DMS53 treated with DMSO at 0.1 percent for 48 hours (cell line): ENCODE results near the gene AKR1E2.

Experiments used
- DNase-seq: peaks from one replicate; lab custom pipeline; 2025; ENCODE audit not compliant: unreplicated experiment; lab: John Stamatoyannopoulos, UW

AKR1E2 gene

GRCh38 chr10:4889959-4890358, 64.0 kb downstream of the AKR1E2 start:
- no peak for DNase-seq

- no peak for DNase-seq
Measured at GRCh38 chr10:4892681-4893080, 66.7 kb downstream of the AKR1E2 start.

GRCh38 chr10:4894335-4894734, 68.3 kb downstream of the AKR1E2 start:
- no peak for DNase-seq
